Suppressor macrophage (primary cell): Measurements from ENCODE around the gene NSD2.
"Not testable (repeated sequence)": the region's sequence is repeated elsewhere in the genome, so short reads cannot be mapped to it uniquely, and the experiment has no call there.

Source experiments
- DNase-seq, 4 experiments: peaks; one replicate each; pipeline ENCODE4 v3.0.0-alpha.2; 2020 to 2022

The NSD2 gene

DNA sequence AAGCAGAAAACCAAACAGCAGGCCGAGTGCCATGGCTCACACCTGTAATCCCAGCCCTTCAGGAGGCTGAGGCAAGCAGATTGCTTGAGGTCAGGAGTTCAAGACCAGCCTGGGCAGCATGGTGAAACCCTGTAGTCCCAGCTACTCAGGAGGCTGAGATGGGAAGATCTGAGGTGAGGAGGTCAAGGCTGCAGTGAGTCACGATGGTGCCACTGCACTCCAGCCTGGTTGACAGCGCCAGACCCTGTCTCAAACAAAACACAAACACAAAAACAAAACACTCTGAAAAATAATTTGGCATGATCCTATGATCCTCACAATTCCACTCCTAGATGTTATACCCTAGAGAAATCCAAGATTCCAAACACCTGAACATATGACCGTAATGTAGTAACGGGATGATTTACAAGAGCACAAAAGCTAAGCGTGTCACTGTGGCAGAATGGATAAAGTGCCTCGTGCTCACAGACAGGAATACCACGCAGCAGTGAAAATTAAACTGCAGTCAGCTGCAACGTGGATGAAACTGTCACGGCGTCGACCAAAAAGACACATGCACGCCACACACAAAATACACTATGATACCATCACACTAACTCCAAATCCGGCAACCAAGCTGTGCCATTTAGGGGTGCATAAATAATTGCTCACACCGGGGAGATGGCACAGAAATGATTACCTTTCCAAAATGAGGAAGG, 135.9 kb downstream of the NSD2 start:
- DNase-seq, result no peak

DNA sequence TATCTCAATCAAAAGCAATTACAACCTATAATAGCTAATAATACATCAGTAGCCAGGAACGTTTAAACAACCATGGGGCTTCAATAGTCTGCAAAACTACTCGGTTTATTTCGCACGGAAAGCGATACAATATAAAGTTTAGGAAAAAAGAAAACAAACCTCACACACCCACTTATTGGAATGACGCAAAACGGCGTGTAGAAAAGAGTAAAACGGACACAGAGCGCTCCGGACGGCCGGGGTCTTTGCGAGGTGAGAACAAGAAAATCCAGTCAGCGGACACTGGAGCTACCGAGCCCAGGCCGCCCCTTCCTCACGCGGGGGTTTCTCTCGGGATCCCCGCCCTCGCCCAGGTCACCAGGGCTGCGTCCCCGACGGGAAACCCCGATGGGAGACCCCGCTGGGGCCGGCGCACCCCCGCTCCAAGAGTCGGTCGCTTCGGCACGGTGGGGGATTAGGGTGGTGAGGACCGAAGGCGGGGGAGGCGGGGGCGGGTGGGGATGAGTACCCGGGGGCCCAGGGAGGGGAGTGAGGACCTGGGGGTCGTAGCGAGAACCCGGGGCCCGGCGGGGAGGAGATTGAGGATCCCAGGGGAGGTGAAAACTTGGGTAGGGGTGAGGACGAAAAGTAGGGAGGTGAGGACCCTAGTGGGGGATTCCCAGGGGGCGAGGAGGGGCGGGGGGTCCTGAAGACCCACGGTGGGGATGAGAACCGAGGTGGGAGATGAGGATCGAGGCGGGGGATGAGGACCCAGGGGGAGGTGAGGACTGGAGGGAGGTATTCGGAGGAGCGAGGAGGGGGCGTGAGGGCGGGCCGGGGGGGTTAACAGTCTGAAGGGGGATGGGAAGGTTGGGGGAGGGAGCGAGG, 136.8 kb downstream of the NSD2 start:
- DNase-seq, result peak in 1 of 4 experiments; percentile 8

DNA sequence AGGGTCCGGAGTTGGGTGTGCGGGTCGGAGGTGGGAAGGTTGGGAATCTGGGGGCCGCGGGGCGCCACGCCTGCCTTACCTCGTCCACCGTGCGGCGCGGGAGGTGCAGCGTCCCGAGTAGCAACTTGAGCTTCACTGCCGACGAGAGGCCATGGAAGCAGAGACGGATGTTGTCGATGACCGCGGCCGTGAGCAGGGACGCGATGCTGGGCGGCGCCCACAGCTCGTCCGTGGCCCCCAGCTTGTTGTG, 137.4 kb downstream of the NSD2 start:
- no peak for DNase-seq

DNA sequence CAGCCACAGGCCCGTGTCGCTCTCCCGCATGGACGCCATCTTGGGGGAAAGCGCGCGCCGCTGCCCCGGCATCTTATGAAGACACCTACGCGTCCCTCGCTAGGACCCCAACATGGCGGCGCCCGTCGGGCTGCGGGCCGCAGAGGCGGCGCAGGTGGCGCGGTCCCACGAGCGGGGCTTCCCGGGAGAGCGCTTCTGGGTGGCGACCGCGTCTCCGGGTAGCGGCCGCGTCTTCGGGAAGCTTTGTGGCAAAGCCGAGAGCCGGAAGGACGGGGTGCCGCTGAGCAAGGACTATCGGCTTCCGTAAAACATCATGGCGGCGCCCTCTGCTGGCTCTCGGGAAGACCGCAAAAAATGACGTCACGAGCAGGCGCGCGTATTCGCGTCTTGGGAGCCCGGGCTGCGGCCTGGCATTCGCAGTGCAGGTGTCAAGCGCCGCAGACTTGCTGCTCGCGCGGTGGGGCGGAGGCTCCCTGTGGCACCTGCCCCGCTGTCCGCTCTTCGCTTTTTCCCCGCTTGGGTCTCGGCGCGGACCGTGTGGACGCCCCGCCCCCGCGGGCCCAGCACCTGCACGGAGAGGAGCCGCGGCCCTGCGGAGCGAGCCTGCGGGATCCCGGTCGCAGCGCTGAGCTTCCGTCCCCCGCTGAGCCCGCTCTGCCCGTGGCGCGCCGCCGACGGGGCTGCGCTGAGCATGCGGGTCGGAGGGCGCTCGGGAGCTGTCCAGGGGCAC, 137.9 kb downstream of the NSD2 start, which contains the start of gene NELFA:
TSS of gene NELFA (minus strand) at position 54 of the 730 bp plus-strand sequence. CDS start at position 39, 15 bp downstream.
- DNase-seq, result peak; percentile 95 to 98 (median 96)

DNA sequence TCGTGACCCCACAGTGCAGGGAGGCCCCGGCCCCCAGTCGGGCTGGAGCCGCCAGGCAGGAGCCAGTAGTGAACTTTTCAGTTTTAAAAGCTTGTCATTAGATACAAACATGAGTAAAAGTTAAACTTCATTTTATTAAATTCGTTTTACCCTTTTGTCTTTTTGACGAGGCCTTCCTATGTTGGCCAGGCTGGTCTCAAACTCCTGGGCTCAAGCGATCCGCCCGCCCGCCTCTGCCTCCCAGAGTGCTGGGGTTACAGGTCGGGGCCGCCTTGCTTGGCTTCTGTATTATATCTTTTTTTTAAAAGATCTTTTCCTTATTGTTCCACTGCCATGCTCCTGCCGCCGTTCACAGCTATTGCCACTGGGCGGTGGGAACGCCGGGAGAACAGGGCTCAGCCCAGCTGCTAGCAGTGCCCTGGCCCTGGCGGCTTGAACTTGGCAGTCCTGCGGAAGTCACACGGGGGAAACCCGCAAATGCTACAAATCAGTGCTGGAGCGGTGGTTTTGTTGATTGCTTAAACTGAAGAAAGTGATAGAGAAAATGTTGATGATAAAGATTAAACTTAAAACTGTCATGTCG, 138.5 kb downstream of the NSD2 start:
- DNase-seq, result peak; percentile 87 to 91 (median 91)

DNA sequence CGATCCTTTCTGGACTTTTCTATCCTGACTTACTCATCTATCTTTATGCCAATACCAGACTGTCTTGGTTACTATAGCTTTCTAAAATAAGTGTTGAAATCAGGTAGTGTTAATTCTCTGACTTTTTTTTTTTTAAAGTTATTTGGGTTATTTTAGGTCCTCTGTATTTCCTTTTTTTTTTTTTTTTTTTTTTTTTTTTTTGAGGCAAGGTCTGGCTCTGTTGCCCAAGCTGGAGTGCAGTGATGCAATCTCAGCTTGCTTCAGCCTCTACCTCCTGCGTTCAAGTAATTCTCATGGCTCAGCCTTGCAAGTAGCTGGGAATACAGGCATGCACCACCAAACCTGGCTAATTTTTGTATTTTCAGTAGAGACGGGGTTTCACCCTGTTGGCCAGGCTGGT, 140.4 kb downstream of the NSD2 start:
- DNase-seq, result peak; percentile 59 to 78 (median 78)

DNA sequence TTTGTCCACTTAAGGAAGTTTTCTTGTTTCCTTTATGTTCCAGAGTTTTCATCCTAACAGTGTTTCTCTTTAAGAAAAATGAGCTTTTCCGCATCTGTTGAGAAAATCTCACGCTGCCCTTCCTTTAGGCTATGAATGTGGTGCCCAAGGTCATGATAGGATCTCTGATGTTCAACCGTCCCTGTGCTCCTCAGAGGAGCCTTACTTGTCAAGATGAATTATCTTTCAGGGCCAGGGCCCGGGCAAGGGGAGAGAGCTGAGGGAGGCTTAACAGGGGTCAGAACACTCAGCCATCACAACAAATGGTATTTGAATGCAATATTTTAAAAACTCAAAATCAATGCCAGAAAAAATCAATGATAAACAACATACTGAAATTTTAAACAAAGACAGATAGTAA, 143.8 kb downstream of the NSD2 start:
- no peak for DNase-seq

DNA sequence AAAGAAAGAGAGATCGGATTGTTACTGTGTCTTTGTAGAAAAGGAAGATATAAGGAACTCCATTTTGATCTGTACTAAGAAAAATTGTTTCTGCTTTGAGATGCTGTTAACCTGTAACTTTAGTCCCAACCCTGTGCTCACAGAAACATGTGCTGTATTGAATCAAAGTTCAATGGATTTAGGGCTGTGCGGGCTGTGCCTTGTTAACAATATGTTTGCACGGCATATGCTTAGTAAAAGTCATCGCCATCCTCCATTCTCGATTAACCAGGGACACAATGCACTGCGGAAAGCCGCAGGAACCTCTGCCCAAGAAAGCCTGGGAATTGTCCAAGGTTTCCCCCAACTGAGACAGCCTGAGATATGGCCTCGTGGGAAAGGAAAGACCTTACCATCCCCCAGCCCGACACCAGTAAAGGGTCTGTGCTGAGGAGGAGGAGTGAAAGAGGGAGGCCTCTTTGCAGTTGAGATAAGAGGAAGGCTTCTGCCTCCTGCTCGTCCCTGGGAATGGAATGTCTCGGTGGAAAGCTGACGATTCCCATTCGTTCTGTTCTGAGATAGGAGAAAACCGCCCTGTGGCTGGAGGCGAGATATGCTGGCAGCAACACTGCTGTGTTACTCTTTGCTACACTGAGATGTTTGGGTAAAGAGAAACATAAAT, 150.3 kb downstream of the NSD2 start:
- not testable (repeated sequence) for DNase-seq

DNA sequence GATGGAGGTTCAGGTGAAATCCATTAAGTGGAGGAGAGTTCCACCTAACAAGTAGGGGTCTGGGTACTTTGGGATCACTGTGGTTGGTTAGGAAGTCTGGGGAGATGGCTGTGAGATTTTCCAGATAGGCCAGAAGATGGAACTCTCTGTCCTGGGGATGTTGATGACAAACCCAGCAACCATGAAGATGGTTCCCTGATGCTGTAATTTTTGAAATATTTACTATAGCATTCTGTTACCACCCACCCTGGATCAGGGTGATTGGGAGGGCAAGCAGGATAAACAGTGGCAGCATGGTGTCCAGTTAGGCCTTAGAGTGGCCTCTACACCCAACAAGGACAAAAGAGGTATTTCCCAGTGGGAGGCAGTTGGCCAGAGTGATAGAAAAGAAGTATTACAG, 153.5 kb downstream of the NSD2 start:
- no peak for DNase-seq

DNA sequence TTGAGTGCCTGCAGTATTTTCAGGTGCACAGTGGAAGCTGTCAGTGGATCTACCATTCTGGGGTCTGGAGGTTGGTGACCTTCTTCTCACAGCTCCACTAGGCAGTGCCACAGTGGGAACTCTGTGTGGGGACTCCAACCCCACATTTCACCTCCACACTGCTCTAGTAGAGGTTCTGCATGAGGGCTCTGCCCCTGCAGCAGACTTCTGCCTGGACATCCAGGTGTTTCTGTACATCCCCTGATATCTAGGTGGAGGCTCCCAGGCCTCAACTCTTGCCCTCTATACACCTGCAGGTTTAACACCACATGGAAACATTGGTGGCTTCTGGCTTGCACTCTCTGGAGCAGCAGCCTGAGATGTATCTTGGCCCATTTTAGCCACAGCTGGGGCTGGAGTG, 154.6 kb downstream of the NSD2 start:
- DNase-seq, result no peak

DNA sequence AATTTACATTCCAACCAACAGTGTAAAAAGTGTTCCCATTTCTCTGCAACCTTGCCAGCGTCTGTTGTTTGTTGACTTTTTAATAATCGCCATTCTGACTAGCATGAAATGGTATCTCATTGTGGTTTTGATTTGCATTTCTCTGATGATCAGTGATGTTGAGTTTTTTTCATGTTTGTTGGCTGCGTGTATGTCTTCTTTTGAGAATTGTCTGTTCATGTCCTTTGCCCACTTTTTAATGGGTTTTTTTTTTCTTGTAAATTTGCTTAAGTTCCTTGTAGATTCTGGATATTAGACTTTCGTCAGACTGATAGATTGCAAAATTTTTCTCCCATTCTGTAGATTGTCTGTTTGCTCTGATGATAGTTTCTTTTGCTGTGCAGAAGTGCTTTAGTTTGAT, 155.9 kb downstream of the NSD2 start:
- not testable (repeated sequence) for DNase-seq

DNA sequence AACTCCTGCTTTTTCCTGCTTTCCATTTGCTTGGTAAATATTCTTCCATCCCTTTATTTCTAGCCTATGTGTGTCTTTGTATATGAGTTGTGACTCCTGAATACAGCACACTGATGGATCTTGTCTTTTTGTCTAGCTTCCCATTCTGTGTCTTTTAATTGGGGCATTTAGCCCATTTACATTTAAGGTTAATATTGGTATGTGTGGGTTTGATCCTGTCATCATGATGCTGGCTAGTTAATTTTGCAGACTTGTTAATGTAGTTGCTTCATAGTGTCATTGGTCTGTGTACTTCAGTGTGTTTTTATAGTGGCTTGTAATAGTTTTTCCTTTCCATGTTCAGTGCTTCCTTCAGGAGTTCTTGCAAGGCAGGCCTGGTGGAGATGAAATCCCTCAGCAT, 160.0 kb downstream of the NSD2 start:
- not testable (repeated sequence) for DNase-seq
